Stomach (tissue), 9 donors: ENCODE results near the gene HK1. TPM values are rescaled to one million over a fixed set of nuclear protein-coding genes. Genes with fewer than 3 reads are reported as not detected.

Experiments
- DNase-seq, 2 donors: peaks; one replicate each; pipeline versions ENCODE4 v3.0.0 to v3.0.0-alpha.2; 2013 to 2019
- H3K27ac ChIP-seq, 5 donors: fragments of 200-600 bp in 4 of 5; sonication (generic) in 4 of 5; one replicate each; pipeline ENCODE4 v1.5.1; 2013 to 2019; ENCODE audit warnings: mild to moderate bottlenecking in 1 of 5, moderate library complexity in 1 of 5
- H3K27me3 ChIP-seq, 3 donors: fragments of 200-600 bp; sonication (generic); one replicate each; pipeline ENCODE4 v1.5.1; 2017 to 2019; ENCODE audit warnings: mixed run types in 1 of 3
- H3K36me3 ChIP-seq, 4 donors: fragments of 200-600 bp; sonication (generic); 1 replicate in 3 of 4; 2 replicates in 1 of 4; pipeline ENCODE4 v1.5.1; 2016 to 2019
- H3K4me1 ChIP-seq, 4 donors: fragments of 200-600 bp; sonication (generic); one replicate each; pipeline ENCODE4 v1.5.1; 2016 to 2019
- H3K4me3 ChIP-seq, 4 donors: fragments of 200-600 bp; sonication (generic) in 3 of 4; one replicate each; pipeline ENCODE4 v1.5.1; 2016 to 2019; ENCODE audit warnings: mild to moderate bottlenecking in 1 of 4
- H3K9me3 ChIP-seq, 4 donors: fragments of 200-600 bp; sonication (generic); one replicate each; pipeline ENCODE4 v1.5.1; 2016 to 2019
- CTCF ChIP-seq, 7 experiments: fragments of 450-650 bp in 4 of 7; fragments of 200-600 bp in 3 of 7; sonication (generic) in 3 of 7; IDR thresholded peaks; one replicate each; pipeline ENCODE4 v1.5.1; 2016 to 2019; ENCODE audit warnings: antibody characterized with exemption in 7 of 7, control low read depth in 2 of 7, mild to moderate bottlenecking in 1 of 7
- EP300 ChIP-seq: sonication (generic); formaldehyde crosslinking; IDR thresholded peaks from one replicate; pipeline ENCODE4 v1.6.1; 2017; ENCODE audit warnings: antibody characterized with exemption
- POLR2A ChIP-seq, 4 donors: fragments of 450-650 bp; IDR thresholded peaks; one replicate each; pipeline ENCODE4 v1.6.1; 2016; ENCODE audit warnings: antibody characterized with exemption in 4 of 4, control low read depth in 2 of 4, mild to moderate bottlenecking in 1 of 4, moderate library complexity in 1 of 4
- POLR2AphosphoS5 ChIP-seq, 3 donors: sonication (generic); formaldehyde crosslinking; IDR thresholded peaks; one replicate each; pipeline ENCODE4 v1.6.1; 2016; ENCODE audit warnings: antibody characterized with exemption in 3 of 3
- WGBS, 5 donors: extraction: QIAGEN DNeasy Blood & Tissue Kit in 3 of 5; methylation state at CpG; one replicate each; pipeline versions ENCODE4 v1.1.5 to v1.1.7; 2013 to 2018; 5-methylcytosine and 5-hydroxymethylcytosine counted together
- intact Hi-C: fragments of 100-400 bp; cut with DNase I; formaldehyde crosslinking; loops from one replicate; pipeline ENCODE4 v1.15.1; 2023; ENCODE audit warnings: low total_unique reads
- polyA plus RNA-seq, 3 donors: library from polyadenylated mRNA; stranded (reverse); fragments of 200-250 nt; gene quantifications; one replicate each; pipeline ENCODE4 v1.2.3, GENCODE V29; 2013
- total RNA-seq, 5 donors: library from RNA; depleted of rRNA; stranded (reverse); fragments of >200 nt; gene quantifications; one replicate each; pipeline versions ENCODE4 v1.1.0 to v1.2.3, GENCODE V29; 2014 to 2016
- donor health status: healthy with polysubstance abuse.
- donor health status: Bipolar disorder and iron deficiency.
- donor health status: healthy.

Gene HK1
- total and polyA plus RNA-seq, 8 donors = 32.7 to 60.9 (median 50.8) TPM

DNA sequence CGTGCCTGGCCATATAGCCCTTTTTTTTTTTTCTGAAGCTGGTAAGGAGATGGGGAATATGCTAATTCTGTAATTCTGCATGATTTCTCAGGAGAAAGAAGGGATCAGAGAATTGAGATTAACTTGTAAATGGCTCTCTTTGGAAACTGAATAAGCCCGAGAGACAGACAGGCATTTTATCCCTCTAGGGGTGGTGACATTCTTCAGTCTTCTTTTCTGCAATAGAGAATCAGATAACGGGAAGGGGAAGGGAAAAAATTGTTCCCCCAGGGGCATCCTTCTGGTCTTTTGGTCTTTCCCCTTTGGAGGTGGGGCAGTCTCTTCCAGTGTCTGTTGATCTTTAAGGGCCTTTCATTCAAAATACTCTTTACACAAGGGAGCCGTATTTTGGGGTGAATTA, 34.2 kb downstream of the HK1 start:
- peaks cover 8 to 38% (median 23%) of the 10 kb centered on the region in 4 donors for H3K4me1 ChIP-seq
- H3K27me3 ChIP-seq = no peaks in the 10 kb centered on the region
- no peak overlapping the region for H3K4me3 ChIP-seq
- H3K36me3 ChIP-seq = no peaks in the 10 kb centered on the region
- intact Hi-C loops = no loop called here
- H3K27ac ChIP-seq = no peak overlapping the region
- WGBS, 5 donors = 80 to 89% (median 87%) methylated on average over 4 of the region's 4 CpGs
- no peak for DNase-seq
- no peak for TF ChIP-seq POLR2AphosphoS5 (IDR thresholded peaks at IDR 0.05)
- no peak for TF ChIP-seq POLR2A (IDR thresholded peaks at IDR 0.05)
- TF ChIP-seq CTCF (IDR thresholded peaks at IDR 0.05) = no peak
- TF ChIP-seq EP300 = no peak
- H3K9me3 ChIP-seq = no peaks in the 10 kb centered on the region

GRCh38 chr10:69315100-69315542, 36.8 kb downstream of the HK1 start:
- Histone ChIP-seq H3K27me3 (no peaks in the 10 kb centered on the region), H3K9me3 (no peaks in the 10 kb centered on the region), H3K27ac (no peak overlapping the region), H3K4me1 (peaks cover 16 to 53% (median 38%) of the 10 kb centered on the region in 4 donors), H3K36me3 (no peaks in the 10 kb centered on the region), H3K4me3 (no peak overlapping the region)
- intact Hi-C loops = no loop called here
- 55 to 72% (median 66%) methylated on average over 3 of the region's 3 CpGs for WGBS, 5 donors
- no peak for TF ChIP-seq EP300
- no peak for TF ChIP-seq POLR2A (IDR thresholded peaks at IDR 0.05)
- TF ChIP-seq POLR2AphosphoS5 (IDR thresholded peaks at IDR 0.05) = no peak
- no peak for TF ChIP-seq CTCF (IDR thresholded peaks at IDR 0.05)
- no peak for DNase-seq

DNA sequence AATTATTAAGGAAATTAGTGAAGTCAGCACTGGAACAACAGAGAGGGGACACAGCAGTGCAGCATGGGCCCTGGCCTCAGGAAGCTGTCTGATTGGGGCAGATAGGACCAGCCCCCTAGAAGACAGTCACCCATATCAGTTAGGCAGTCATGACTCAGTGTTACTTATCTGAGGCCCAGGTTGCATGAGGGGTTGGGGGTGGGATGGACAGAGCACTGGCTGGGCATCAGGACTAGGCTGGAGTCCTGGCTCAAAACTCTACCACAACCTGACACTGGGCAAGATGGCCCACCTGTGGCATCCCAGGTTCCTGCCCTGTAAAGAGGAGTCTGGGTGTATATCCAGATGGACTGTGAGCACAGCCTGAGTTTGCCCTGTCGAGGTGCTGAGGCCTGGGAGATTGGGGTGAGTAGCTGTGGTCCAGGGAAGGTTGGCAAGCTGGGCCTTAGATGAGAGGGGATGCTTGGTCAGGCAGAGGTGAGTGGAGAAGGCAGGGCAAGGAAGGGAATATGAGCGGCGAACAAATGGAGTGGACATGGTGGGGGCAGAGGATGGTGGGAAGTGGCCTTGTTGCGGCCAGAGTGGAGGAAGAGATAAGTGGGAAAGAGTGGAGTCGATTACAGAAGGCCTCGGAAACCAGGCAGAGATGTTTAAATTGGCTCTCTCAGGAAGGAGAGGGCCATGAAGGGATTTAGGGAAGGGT, 37.5 kb downstream of the HK1 start:
- intact Hi-C loops = no loop called here
- Histone ChIP-seq H3K9me3 (no peaks in the 10 kb centered on the region), H3K36me3 (no peaks in the 10 kb centered on the region), H3K27me3 (no peaks in the 10 kb centered on the region), H3K27ac (peak overlapping the region in 4 of 5 donors; percentile 65 to 95 (median 90)), H3K4me3 (no peak overlapping the region), H3K4me1 (peaks cover 22 to 59% (median 42%) of the 10 kb centered on the region in 4 donors)
- no peak for TF ChIP-seq POLR2AphosphoS5 (IDR thresholded peaks at IDR 0.05)
- 83 to 92% (median 85%) methylated on average over 6 of the region's 6 CpGs for WGBS, 5 donors
- no peak for DNase-seq

DNA sequence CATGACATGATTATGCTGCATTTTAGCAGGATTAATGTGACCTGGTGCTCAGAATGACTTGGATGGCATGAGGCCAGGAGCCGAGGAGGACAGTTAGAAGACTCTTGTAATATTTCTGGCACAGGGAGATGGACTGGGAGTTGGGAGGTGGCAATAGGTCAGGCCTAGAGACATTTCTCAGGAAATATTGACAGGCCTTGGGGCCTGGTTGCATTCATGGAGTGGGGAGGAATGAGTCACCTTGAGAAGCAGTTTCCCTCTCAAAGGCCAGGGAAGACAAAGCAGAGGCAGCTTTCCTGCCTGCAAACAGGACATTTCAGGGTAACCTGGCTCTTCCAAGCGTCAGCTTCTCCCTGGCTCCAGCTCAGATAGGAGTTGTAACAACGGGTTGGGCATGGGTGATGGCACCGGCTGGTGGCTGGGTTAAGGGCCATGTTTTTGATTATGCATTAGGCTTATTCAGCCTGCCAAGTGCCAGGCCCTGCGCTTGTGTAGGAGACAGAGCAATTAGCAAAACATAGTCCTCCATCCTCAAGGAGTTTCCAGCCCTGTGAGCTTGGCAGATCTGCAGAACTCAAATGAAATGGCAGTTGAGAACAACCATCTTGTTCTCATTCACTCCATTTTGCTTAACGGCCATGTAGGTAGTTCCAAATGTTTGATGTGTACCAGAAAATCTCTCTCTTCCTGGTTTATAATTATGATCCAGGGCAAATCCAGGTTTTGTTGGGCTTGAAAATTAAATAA, 38.2 kb downstream of the HK1 start:
- TF ChIP-seq POLR2AphosphoS5 (IDR thresholded peaks at IDR 0.05) = peak in 1 of 3 donors; percentile 32
- no peak for TF ChIP-seq CTCF (IDR thresholded peaks at IDR 0.05)
- no peaks in the 10 kb centered on the region for H3K36me3 ChIP-seq
- no peaks in the 10 kb centered on the region for H3K9me3 ChIP-seq
- DNase-seq = peak in 1 of 2 donors; percentile 39
- H3K27me3 ChIP-seq = no peaks in the 10 kb centered on the region
- no peak overlapping the region for H3K4me3 ChIP-seq
- 47 to 70% (median 53%) methylated on average over 6 of the region's 6 CpGs for whole genome bisulfite sequencing, 5 donors
- intact Hi-C loops = no loop called here
- peak overlapping the region in 4 of 5 donors; percentile 65 to 95 (median 90) for H3K27ac ChIP-seq
- H3K4me1 ChIP-seq = peaks cover 29 to 62% (median 46%) of the 10 kb centered on the region in 4 donors
